Vagina (tissue), 2 donors: Measurements from ENCODE around the gene ECD. TPM values are rescaled to one million over a fixed set of nuclear protein-coding genes. Genes with fewer than 3 reads are reported as not detected.
A peak's percentile ranks its signal among the peaks of the same experiment; 100 is the strongest.

Experiments used
- DNase-seq, 2 donors: peaks; one replicate each; pipeline ENCODE4 v3.0.0-alpha.2; 2017; ENCODE audit errors: extremely low spot score in 2 of 2
- H3K27ac ChIP-seq: fragments of 200-600 bp; sonication (generic); one replicate; pipeline ENCODE4 v1.5.1; 2019
- H3K27me3 ChIP-seq: fragments of 200-600 bp; sonication (generic); one replicate; pipeline ENCODE4 v1.5.1; 2019
- H3K36me3 ChIP-seq, 2 donors: fragments of 200-600 bp; sonication (generic); one replicate each; pipeline ENCODE4 v1.5.1; 2017 to 2019
- H3K4me1 ChIP-seq: fragments of 200-600 bp; sonication (generic); one replicate; pipeline ENCODE4 v1.5.1; 2019
- H3K4me3 ChIP-seq, 2 donors: fragments of 200-600 bp; sonication (generic); 1 replicate in 1 of 2; 2 replicates in 1 of 2; pipeline ENCODE4 v1.5.1; 2016 to 2019
- H3K9me3 ChIP-seq: fragments of 200-600 bp; sonication (generic); one replicate; pipeline ENCODE4 v1.5.1; 2019
- POLR2A ChIP-seq, 2 donors: fragments of 450-650 bp; IDR thresholded peaks; one replicate each; pipeline ENCODE4 v1.6.1; 2017; ENCODE audit warnings: antibody characterized with exemption in 2 of 2, mild to moderate bottlenecking in 2 of 2, moderate library complexity in 2 of 2
- POLR2AphosphoS5 ChIP-seq, 2 donors: sonication (generic); formaldehyde crosslinking; IDR thresholded peaks; one replicate each; pipeline ENCODE4 v1.9.0; 2017; ENCODE audit warnings: antibody characterized with exemption in 2 of 2, mild to moderate bottlenecking in 2 of 2, low read depth in 1 of 2; ENCODE audit not compliant: insufficient read depth in 1 of 2
- intact Hi-C: fragments of 100-400 bp; cut with DNase I; formaldehyde crosslinking; loops from one replicate; pipeline ENCODE4 v1.15.1; 2023
- total RNA-seq: library from RNA; depleted of rRNA; stranded (reverse); fragments of >200 nt; gene quantifications from one replicate; pipeline ENCODE4 v1.2.3, GENCODE V29; 2016
- TF ChIP-seq, protein P1 (sequence below), 3 experiments: fragments of 450-650 bp in 2 of 3; fragments of 200-600 bp in 1 of 3; sonication (generic) in 1 of 3; IDR thresholded peaks; one replicate each; pipeline ENCODE4 v1.5.1; 2017 to 2019; ENCODE audit warnings: antibody characterized with exemption in 3 of 3, mild to moderate bottlenecking in 2 of 3, moderate library complexity in 2 of 3

Gene ECD
- total RNA-seq, 1 donor from 2014 or later, result 26.5 TPM

DNA sequence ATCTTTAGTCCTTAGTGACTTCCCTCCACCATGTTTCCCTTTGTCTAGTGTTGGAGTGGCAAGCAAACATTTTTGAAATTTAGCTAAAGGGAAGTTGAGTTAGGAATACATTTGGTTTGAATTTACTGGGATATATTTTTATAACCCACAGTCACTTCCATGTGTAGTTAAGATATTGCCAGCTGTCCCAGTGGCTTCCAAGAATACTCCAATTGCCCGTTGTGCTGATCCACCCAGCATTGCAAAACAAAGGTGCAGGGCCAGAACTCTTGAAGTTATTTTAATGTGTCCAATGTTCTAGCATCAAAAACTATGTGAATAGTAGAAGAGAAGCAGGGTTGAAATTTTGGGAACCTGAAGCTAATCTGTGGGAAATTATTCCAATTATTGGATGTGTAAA is 68.7 kb downstream of the ECD start:
- peaks cover 6% of the 10 kb centered on the region for H3K4me1 ChIP-seq
- DNase-seq, result no peak
- no peak overlapping the region for H3K27ac ChIP-seq
- H3K36me3 ChIP-seq, result no peaks in the 10 kb centered on the region
- H3K4me3 ChIP-seq, result no peak overlapping the region
- TF ChIP-seq POLR2A (IDR thresholded peaks at IDR 0.05), result no peak
- TF ChIP-seq POLR2AphosphoS5 (IDR thresholded peaks at IDR 0.05; ENCODE audit: insufficient read depth in 1 of 2, low read depth in 1 of 2), result no peak
- TF ChIP-seq, protein P1, sequence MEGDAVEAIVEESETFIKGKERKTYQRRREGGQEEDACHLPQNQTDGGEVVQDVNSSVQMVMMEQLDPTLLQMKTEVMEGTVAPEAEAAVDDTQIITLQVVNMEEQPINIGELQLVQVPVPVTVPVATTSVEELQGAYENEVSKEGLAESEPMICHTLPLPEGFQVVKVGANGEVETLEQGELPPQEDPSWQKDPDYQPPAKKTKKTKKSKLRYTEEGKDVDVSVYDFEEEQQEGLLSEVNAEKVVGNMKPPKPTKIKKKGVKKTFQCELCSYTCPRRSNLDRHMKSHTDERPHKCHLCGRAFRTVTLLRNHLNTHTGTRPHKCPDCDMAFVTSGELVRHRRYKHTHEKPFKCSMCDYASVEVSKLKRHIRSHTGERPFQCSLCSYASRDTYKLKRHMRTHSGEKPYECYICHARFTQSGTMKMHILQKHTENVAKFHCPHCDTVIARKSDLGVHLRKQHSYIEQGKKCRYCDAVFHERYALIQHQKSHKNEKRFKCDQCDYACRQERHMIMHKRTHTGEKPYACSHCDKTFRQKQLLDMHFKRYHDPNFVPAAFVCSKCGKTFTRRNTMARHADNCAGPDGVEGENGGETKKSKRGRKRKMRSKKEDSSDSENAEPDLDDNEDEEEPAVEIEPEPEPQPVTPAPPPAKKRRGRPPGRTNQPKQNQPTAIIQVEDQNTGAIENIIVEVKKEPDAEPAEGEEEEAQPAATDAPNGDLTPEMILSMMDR (IDR thresholded peaks at IDR 0.05), result no peak
- intact Hi-C loops, result no loop called here
- no peaks in the 10 kb centered on the region for H3K27me3 ChIP-seq
- H3K9me3 ChIP-seq, result no peaks in the 10 kb centered on the region

DNA sequence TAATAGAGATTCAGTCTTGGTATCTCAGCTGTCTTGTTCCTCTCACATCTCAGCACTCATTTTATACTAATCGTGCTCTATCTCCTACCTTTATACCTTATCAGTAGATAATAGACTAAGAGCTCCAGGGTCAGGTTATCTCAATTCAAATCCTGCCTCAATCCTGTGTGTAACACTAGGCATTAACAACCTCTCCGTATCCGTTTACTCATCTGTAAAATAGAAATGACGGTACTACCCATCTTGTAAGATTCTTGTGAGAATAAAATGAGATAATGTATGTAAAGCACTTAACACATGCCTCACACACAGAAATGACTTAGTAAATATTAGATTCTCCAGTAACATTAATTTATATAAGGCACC is 70.5 kb downstream of the ECD start:
- DNase-seq, result no peak
- peak overlapping the region; percentile 95 for H3K27ac ChIP-seq
- H3K4me1 ChIP-seq, result peaks cover 10% of the 10 kb centered on the region
- no peaks in the 10 kb centered on the region for H3K36me3 ChIP-seq
- no peak for TF ChIP-seq POLR2AphosphoS5 (IDR thresholded peaks at IDR 0.05; ENCODE audit: insufficient read depth in 1 of 2, low read depth in 1 of 2)
- intact Hi-C loops, result no loop called here
- peak overlapping the region; percentile 75 for H3K4me3 ChIP-seq
- H3K9me3 ChIP-seq, result no peaks in the 10 kb centered on the region
- H3K27me3 ChIP-seq, result no peaks in the 10 kb centered on the region

DNA sequence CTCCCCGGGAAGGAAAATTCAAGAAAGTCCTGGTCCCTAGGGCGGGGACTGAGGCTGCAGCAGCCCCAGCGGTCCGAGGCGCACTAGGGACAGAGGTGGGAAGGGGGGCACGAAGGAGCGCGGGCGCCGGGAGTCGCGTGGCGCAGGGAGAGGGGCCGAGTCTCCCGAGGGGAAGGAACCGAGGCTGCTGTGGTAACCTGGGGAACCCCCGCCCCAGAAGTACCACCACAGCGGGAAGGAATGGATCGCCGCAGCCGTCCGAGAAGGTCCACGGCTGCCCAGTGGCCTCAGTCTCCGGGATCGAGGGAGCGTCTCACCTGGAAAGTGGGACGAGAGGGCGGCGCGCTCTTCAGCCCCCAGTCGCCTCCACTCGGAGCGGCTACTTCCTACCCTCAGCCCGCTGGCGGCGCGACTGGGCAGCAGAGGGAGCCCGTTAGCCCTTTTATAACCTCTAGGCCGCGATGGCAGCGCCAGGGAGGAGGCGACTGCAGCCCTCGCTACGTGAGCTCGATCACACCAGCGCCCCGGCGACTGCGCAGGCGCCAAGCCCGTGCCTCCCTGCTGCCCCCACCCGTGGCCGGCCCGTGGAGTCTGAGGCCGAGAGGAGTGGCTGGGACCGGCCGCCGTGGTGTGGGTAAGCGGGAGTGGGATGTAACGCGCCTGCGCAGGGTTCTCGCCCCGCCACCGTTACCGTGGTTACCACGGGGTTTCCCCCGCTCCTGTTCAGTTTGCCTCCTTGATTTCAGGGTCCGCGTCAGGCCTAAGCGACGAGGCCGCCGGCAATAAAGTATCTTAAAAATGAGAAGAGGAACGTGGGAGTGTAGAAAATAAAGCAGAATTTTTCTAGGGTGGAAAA is 71.1 kb downstream of the ECD start, which contains the start of gene P4HA1:
Gene P4HA1 (minus strand): TSS at position 418 of the 856 bp plus-strand sequence. CDS start 21,983 bp downstream, outside the sequence.
- intact Hi-C loops, result no loop called here
- TF ChIP-seq, protein P1 (IDR thresholded peaks at IDR 0.05), result peak in 2 of 3 experiments; percentile 45 to 54
- TF ChIP-seq POLR2AphosphoS5 (IDR thresholded peaks at IDR 0.05; ENCODE audit: insufficient read depth in 1 of 2, low read depth in 1 of 2) (peak; percentile 93 to 99), POLR2A (IDR thresholded peaks at IDR 0.05) (peak; percentile 53 to 97)
- H3K4me1 ChIP-seq, result peaks cover 10% of the 10 kb centered on the region
- H3K27me3 ChIP-seq, result no peaks in the 10 kb centered on the region
- DNase-seq, result peak; percentile 98 to 99
- peak within 1 kb of the TSS; percentile 75 for H3K4me3 ChIP-seq
- no peaks in the 10 kb centered on the region for H3K36me3 ChIP-seq
- H3K27ac ChIP-seq, result peak within 1 kb of the TSS; percentile 95
- no peaks in the 10 kb centered on the region for H3K9me3 ChIP-seq

DNA sequence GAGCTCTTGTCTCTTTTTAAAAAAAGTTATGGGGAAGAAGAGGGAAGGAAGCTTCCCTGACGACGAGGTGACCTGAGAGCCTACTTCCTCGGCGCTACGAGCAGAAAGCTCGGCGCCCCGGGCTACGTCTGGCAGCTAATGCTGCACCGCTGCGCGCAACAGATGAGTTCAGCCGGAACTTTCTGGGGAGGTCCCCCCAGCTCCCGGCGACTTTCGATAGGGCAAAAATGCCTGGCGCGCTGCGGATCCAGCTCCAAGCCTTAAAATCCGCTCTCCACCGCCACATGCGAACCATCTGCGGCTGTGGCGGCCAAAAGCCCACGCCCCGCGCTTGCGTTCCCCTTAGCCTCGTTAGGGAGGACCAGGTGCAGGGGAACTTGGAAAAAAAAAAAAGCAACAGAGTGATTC is 71.8 kb downstream of the ECD start:
- H3K4me1 ChIP-seq, result peaks cover 10% of the 10 kb centered on the region
- no peaks in the 10 kb centered on the region for H3K36me3 ChIP-seq
- TF ChIP-seq, protein P1 (IDR thresholded peaks at IDR 0.05), result no peak
- peak in 1 of 2 donors; percentile 15 for TF ChIP-seq POLR2A (IDR thresholded peaks at IDR 0.05)
- no peaks in the 10 kb centered on the region for H3K27me3 ChIP-seq
- intact Hi-C loops, result no loop called here
- peak overlapping the region; percentile 95 for H3K27ac ChIP-seq
- H3K4me3 ChIP-seq, result peak overlapping the region; percentile 75
- DNase-seq, result no peak
- no peaks in the 10 kb centered on the region for H3K9me3 ChIP-seq

DNA sequence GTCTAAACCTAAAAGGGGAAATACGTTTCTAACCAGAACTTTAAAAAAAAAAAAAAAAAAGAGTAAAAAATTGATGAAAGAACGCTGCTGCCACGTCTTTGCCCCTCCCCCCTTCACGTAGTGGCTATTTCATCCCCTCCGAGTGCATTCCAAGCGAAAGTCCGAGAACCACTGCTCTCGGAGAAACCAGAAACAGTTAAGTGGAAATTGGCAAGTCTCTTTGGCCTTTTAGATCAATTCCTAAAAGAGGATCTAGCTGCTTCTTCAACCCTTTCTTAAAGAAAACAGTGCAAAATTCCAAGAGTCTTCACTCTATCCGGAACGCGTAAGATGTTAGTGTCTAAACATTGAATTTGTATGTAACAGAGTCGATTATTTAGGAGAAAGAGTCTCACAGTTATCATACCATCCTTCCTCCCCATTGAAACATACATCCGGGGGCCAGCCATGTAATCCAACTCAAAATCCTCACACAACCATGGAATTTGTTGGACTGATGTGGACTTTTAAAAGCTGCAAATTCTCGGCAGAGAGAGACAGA is 72.3 kb downstream of the ECD start:
- Histone ChIP-seq H3K4me1 (peaks cover 10% of the 10 kb centered on the region), H3K27ac (peak overlapping the region; percentile 95), H3K36me3 (no peaks in the 10 kb centered on the region), H3K4me3 (peak overlapping the region; percentile 75), H3K9me3 (no peaks in the 10 kb centered on the region), H3K27me3 (no peaks in the 10 kb centered on the region)
- intact Hi-C loops, result no loop called here
- DNase-seq, result no peak
- TF ChIP-seq, protein P1 (IDR thresholded peaks at IDR 0.05), result no peak
- peak in 1 of 2 donors; percentile 79 for TF ChIP-seq POLR2AphosphoS5 (IDR thresholded peaks at IDR 0.05; ENCODE audit: insufficient read depth in 1 of 2, low read depth in 1 of 2)
- no peak for TF ChIP-seq POLR2A (IDR thresholded peaks at IDR 0.05)
